HG02763 (cell line): ENCODE results near the gene DHDH.

Experiments
- ATAC-seq: cut with Tn5 transposase; IDR thresholded peaks from one replicate; pipeline ENCODE4 v1.9.1; 2021; ENCODE audit warnings: mild to moderate bottlenecking, moderate library complexity; ENCODE audit not compliant: unreplicated experiment

DHDH gene

GRCh38 chr19:48965040-48965805 is 31.7 kb downstream of the DHDH start, which contains the start of gene FTL:
Gene FTL, plus strand, starts transcription at chr19:48965309. Its CDS starts 199 bp downstream, at chr19:48965508.
- ATAC-seq = peak; percentile 59

- peak; percentile 12 for ATAC-seq
Measured at GRCh38 chr19:48965806-48966540, 32.5 kb downstream of the DHDH start.

GRCh38 chr19:48966541-48967345 is 33.2 kb downstream of the DHDH start:
- no peak for ATAC-seq

GRCh38 chr19:48967346-48968178 is 34.1 kb downstream of the DHDH start:
- ATAC-seq = no peak

- no peak for ATAC-seq
Measured at GRCh38 chr19:48968179-48968661, 34.7 kb downstream of the DHDH start.

GRCh38 chr19:48968813-48969218 is 35.3 kb downstream of the DHDH start:
- no peak for ATAC-seq

- ATAC-seq = no peak
Measured at GRCh38 chr19:48969276-48970138, 36.0 kb downstream of the DHDH start.

- ATAC-seq = no peak
Measured at GRCh38 chr19:48970139-48970766, 36.8 kb downstream of the DHDH start.

GRCh38 chr19:48970923-48971395 is 37.5 kb downstream of the DHDH start:
- no peak for ATAC-seq

GRCh38 chr19:48975947-48976847 is 42.7 kb downstream of the DHDH start:
- no peak for ATAC-seq

- no peak for ATAC-seq
Measured at GRCh38 chr19:48977061-48977460, 43.6 kb downstream of the DHDH start.

GRCh38 chr19:48982280-48982679 is 48.8 kb downstream of the DHDH start:
- no peak for ATAC-seq

- ATAC-seq = no peak
Measured at GRCh38 chr19:48985711-48986110, 52.2 kb downstream of the DHDH start.

GRCh38 chr19:48986211-48986610 is 52.7 kb downstream of the DHDH start:
- no peak for ATAC-seq

- no peak for ATAC-seq
Measured at GRCh38 chr19:48987323-48987722, 53.8 kb downstream of the DHDH start.

GRCh38 chr19:48988286-48988685 is 54.8 kb downstream of the DHDH start:
- no peak for ATAC-seq

- no peak for ATAC-seq
Measured at GRCh38 chr19:48988860-48989259, 55.4 kb downstream of the DHDH start.
